Measurements from ENCODE around the gene ARPC1A.

Gene ARPC1A

DNA sequence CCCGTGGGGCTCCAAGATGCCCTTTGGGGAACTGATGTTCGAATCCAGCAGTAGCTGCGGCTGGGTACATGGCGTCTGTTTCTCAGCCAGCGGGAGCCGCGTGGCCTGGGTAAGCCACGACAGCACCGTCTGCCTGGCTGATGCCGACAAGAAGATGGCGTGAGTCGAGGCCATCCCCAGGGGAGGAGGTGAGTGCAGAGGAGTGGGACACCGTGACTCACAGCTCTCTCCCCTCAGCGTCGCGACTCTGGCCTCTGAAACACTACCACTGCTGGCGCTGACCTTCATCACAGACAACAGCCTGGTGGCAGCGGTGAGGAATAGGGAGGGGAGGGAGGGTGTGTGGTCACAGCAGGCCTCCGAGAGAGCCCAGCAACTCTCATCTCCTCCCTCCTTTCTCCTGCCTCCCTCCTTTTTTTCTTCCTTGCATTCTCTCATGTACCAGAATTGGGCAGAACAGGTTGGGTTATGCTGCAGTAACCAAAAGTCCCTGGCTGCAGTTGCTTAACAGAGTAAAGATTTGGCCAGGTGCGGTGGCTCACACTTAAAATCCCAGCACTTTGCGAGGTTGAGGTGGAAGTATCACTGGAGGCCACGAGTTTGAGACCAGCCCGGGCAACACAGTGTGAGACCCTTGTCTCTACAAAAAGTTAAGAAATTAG, 65.4 kb downstream of the ARPC1A start:
- TF ChIP-seq, protein P1, sequence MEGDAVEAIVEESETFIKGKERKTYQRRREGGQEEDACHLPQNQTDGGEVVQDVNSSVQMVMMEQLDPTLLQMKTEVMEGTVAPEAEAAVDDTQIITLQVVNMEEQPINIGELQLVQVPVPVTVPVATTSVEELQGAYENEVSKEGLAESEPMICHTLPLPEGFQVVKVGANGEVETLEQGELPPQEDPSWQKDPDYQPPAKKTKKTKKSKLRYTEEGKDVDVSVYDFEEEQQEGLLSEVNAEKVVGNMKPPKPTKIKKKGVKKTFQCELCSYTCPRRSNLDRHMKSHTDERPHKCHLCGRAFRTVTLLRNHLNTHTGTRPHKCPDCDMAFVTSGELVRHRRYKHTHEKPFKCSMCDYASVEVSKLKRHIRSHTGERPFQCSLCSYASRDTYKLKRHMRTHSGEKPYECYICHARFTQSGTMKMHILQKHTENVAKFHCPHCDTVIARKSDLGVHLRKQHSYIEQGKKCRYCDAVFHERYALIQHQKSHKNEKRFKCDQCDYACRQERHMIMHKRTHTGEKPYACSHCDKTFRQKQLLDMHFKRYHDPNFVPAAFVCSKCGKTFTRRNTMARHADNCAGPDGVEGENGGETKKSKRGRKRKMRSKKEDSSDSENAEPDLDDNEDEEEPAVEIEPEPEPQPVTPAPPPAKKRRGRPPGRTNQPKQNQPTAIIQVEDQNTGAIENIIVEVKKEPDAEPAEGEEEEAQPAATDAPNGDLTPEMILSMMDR (IDR thresholded peaks at IDR 0.05; ENCODE audit: insufficient read depth, low read depth, low read length, missing control alignments), result no peak
- DNase-seq (ENCODE audit: low read depth), result no peak
- no peak overlapping the region for H3K4me3 ChIP-seq (ENCODE audit: low read depth, low read length)

DNA sequence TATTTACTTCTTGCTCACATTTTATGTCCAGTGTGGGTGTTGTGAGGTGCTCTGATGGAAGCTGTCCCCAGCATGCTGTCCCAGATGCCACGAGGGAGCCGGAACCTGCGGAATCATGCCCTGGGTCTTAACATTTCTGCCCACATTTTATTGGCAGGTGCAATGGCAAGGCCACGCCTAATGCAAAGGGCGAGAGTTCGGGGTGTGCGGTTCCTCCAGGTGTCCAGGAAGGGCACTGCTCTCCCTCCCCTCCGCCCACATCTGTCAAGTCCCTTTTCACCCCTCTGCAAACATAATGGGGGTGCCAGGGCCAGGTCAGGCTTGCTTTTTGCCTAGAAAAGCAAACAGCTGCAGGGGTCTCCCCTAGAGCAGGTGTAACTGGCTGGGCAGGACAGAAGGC, 66.3 kb downstream of the ARPC1A start:
- H3K4me3 ChIP-seq (ENCODE audit: low read depth, low read length), result no peak overlapping the region
- TF ChIP-seq, protein P1 (IDR thresholded peaks at IDR 0.05; ENCODE audit: insufficient read depth, low read depth, low read length, missing control alignments), result no peak
- DNase-seq (ENCODE audit: low read depth), result no peak

DNA sequence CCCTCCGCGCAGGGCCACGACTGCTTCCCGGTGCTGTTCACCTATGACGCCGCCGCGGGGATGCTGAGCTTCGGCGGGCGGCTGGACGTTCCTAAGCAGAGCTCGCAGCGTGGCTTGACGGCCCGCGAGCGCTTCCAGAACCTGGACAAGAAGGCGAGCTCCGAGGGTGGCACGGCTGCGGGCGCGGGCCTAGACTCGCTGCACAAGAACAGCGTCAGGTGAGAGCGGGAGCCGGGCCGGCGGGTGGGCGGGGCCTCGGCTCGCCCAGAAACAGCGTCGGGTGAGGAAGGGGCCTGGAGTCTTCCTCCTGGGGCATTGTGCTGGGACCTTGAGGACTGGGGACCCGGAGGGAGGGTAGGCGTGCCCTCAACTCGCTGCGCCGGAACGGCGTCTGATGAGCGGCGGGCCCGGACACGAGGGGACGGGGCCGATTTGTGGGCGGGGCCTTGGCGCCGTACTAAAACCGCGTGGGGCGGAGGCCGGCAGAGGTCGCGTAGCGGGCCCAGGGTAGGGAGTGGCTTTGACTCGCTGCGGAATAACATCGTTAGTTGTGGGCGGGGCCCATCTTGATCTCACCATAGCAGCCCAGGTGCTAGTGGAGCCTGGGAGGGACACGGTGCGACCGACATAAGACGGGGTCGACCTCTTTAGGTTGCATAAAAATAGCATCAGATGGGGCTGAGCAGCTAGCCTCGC, 67.1 kb downstream of the ARPC1A start:
- peak; percentile 71 for DNase-seq (ENCODE audit: low read depth)
- H3K4me3 ChIP-seq (ENCODE audit: low read depth, low read length), result no peak overlapping the region
- TF ChIP-seq, protein P1 (IDR thresholded peaks at IDR 0.05; ENCODE audit: insufficient read depth, low read depth, low read length, missing control alignments), result no peak

DNA sequence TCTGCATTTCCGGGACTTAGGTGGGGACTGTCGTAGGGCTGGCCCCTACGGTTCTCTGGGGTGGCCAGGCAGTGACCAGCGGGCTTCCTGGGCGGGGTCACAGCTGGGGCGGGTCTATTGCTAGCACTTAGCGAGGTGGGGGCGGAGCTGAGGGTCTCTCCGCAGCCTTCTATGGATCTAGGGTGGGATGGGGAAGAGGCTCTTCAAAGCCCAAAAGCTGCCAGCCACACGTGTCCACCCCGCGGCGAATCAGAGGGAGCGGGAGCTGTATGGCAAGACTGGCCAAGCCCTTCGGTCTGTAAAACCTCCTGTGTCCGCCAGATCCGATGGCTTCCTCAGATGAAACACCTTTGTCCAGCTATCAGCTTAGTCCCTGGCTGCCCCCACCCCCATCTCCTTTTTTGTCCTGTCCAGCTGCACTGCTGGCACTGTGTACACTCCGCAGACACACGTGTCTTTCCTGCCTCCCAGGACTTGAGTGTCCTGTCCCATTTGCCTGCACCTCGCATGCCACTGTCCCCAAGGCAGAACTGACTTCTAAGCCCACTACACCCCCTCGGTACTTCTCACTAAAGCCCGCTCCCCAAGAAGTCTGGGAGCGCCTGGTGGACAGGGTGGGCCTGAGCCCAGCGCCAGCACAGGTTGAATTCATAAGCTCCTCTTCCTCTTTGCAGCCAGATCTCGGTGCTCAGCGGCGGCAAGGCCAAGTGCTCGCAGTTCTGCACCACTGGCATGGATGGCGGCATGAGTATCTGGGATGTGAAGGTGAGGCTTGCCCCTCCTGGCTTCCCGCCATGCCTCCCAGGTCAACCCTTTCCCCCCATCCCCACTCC, 67.9 kb downstream of the ARPC1A start:
- TF ChIP-seq, protein P1 (IDR thresholded peaks at IDR 0.05; ENCODE audit: insufficient read depth, low read depth, low read length, missing control alignments), result no peak
- DNase-seq (ENCODE audit: low read depth), result no peak
- no peak overlapping the region for H3K4me3 ChIP-seq (ENCODE audit: low read depth, low read length)

DNA sequence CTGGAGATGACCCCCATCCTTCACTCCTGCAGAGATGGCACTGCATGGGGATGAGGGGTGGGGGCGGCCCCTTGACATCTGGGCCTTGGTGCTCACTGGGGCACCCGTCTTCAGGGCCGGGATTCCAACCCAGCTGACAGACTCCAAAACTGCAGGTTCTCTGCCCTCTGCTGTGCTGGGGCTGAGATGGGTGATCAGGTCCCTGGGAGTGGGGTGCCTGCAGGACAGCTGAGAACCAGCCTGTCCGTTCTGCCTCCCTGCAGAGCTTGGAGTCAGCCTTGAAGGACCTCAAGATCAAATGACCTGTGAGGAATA, 68.4 kb downstream of the ARPC1A start:
- TF ChIP-seq, protein P1 (IDR thresholded peaks at IDR 0.05; ENCODE audit: insufficient read depth, low read depth, low read length, missing control alignments), result no peak
- no peak for DNase-seq (ENCODE audit: low read depth)
- no peak overlapping the region for H3K4me3 ChIP-seq (ENCODE audit: low read depth, low read length)

DNA sequence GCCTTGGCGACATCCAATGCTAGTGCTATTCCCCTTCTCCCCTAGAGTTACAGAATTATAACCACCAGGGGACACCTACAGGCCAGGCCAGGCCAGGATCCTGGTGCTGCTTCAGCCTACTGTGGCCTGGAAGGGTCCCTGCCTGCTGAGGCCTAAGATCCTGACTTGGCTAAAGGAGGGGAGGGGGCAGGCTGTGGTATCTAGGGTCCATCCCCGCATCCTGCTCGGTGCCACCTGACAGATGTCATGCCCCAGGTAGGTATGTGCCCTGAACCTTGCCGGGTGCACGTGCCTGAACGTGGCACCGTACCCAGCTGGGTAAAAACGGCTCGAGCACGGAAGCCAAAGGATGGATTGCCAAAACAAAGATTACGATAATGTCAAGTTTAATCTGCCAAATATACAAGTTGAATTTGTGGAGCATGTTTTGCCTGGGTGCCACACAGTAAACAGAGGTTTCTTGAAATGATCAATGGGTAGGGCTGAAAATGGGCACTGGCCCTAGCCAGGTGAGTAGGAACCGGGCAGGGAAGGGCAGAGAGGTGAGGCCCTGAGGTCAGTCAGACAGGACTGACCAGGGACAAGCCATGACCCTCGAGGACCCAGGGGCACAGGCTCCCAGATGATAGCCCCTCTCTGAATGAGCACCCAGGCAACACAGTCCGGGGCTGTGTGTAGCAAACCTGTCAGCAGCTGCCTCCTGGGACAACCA, 70.1 kb downstream of the ARPC1A start:
- TF ChIP-seq, protein P1 (IDR thresholded peaks at IDR 0.05; ENCODE audit: insufficient read depth, low read depth, low read length, missing control alignments), result no peak
- no peak overlapping the region for H3K4me3 ChIP-seq (ENCODE audit: low read depth, low read length)
- DNase-seq (ENCODE audit: low read depth), result no peak
